SK-N-SH treated with all-trans-retinoic acid at 6 μM for 48 hours (cell line): ENCODE measurements around the gene CDK2.

Experiments used
- ATAC-seq: fragments of 200-7000 bp; cut with Tn5 transposase; 3 replicates; pipeline ENCODE4 v1.9.1; 2020; ENCODE audit warnings: mild to moderate bottlenecking, moderate library complexity
- BACH2 ChIP-seq: fragments of 250-450 bp; sonication (Bioruptor Pico); IDR thresholded peaks from 2 replicates; pipeline ENCODE4 v1.9.0; 2021; ENCODE audit warnings: mild to moderate bottlenecking, borderline replicate concordance
- CSDC2 ChIP-seq: fragments of 250-450 bp; sonication (Bioruptor Pico); IDR thresholded peaks from 2 replicates; pipeline ENCODE4 v1.5.0; 2020; ENCODE audit warnings: mild to moderate bottlenecking, moderate library complexity
- CSRNP3 ChIP-seq: fragments of 250-450 bp; sonication (Bioruptor Pico); IDR thresholded peaks from 2 replicates; pipeline ENCODE4 v1.5.1; 2021; ENCODE audit warnings: mild to moderate bottlenecking, moderate library complexity
- ESRRG ChIP-seq: fragments of 250-450 bp; sonication (Bioruptor Pico); IDR thresholded peaks from 2 replicates; pipeline ENCODE4 v1.6.1; 2021; ENCODE audit warnings: mild to moderate bottlenecking
- GLIS3 ChIP-seq: fragments of 250-450 bp; sonication (Bioruptor Pico); IDR thresholded peaks from 2 replicates; pipeline ENCODE4 v1.5.0; 2020; ENCODE audit warnings: mild to moderate bottlenecking, moderate library complexity
- ISL1 ChIP-seq: fragments of 250-450 bp; sonication (Bioruptor Pico); IDR thresholded peaks from 2 replicates; pipeline ENCODE4 v2.1.2; 2022; ENCODE audit warnings: mild to moderate bottlenecking, moderate library complexity
- OSR1 ChIP-seq: fragments of 250-450 bp; sonication (Bioruptor Pico); IDR thresholded peaks from 2 replicates; pipeline ENCODE4 v1.8.0; 2022; ENCODE audit warnings: moderate library complexity, mild to moderate bottlenecking, inconsistent platforms
- PATZ1 ChIP-seq: fragments of 250-450 bp; sonication (Bioruptor Pico); IDR thresholded peaks from 2 replicates; pipeline ENCODE4 v1.8.0; 2020; ENCODE audit warnings: mild to moderate bottlenecking, moderate library complexity, borderline replicate concordance
- PPARA ChIP-seq: fragments of 250-450 bp; sonication (Bioruptor Pico); IDR thresholded peaks from 2 replicates; pipeline ENCODE4 v1.5.0; 2020; ENCODE audit warnings: mild to moderate bottlenecking, borderline replicate concordance
- RARB ChIP-seq: fragments of 250-450 bp; sonication (Bioruptor Pico); IDR thresholded peaks from 2 replicates; pipeline ENCODE4 v1.8.0; 2021; ENCODE audit warnings: mild to moderate bottlenecking, moderate library complexity
- SNAI2 ChIP-seq: fragments of 250-450 bp; sonication (Bioruptor Pico); IDR thresholded peaks from 2 replicates; pipeline ENCODE4 v1.5.0; 2020; ENCODE audit warnings: mild to moderate bottlenecking, moderate library complexity
- TCF4 ChIP-seq: fragments of 250-450 bp; sonication (Bioruptor Pico); IDR thresholded peaks from 2 replicates; pipeline ENCODE4 v1.8.0; 2021; ENCODE audit warnings: mild to moderate bottlenecking, moderate library complexity, borderline replicate concordance
- TOX ChIP-seq: fragments of 250-450 bp; sonication (Bioruptor Pico); IDR thresholded peaks from 2 replicates; pipeline ENCODE4 v1.8.0; 2021; ENCODE audit warnings: mild to moderate bottlenecking, moderate library complexity, borderline replicate concordance
- TSHZ2 ChIP-seq: fragments of 250-450 bp; sonication (Bioruptor Pico); IDR thresholded peaks from 2 replicates; pipeline ENCODE4 v1.5.0; 2020; ENCODE audit warnings: mild to moderate bottlenecking, moderate library complexity
- ZC3H10 ChIP-seq: fragments of 250-450 bp; sonication (Bioruptor Pico); IDR thresholded peaks from 2 replicates; pipeline ENCODE4 v1.5.1; 2021; ENCODE audit warnings: mild to moderate bottlenecking, moderate library complexity
- ZFP3 ChIP-seq: fragments of 250-450 bp; sonication (Bioruptor Pico); IDR thresholded peaks from 2 replicates; pipeline ENCODE4 v1.5.0; 2020; ENCODE audit warnings: mild to moderate bottlenecking, moderate library complexity
- ZFP30 ChIP-seq: fragments of 450-650 bp; formaldehyde crosslinking; IDR thresholded peaks from 2 replicates; pipeline ENCODE4 v1.5.0; 2022; ENCODE audit warnings: mild to moderate bottlenecking, moderate library complexity
- ZNF565 ChIP-seq: fragments of 450-650 bp; formaldehyde crosslinking; conservative IDR thresholded peaks from 2 replicates; pipeline ENCODE4 v1.5.0; 2020; ENCODE audit warnings: low read depth, mild to moderate bottlenecking, moderate library complexity
- ZNF70 ChIP-seq: fragments of 450-650 bp; formaldehyde crosslinking; IDR thresholded peaks from 2 replicates; pipeline ENCODE4 v1.5.0; 2020; ENCODE audit warnings: mild to moderate bottlenecking, moderate library complexity
- ZNF8 ChIP-seq: fragments of 450-650 bp; formaldehyde crosslinking; IDR thresholded peaks from 2 replicates; pipeline ENCODE4 v1.5.0; 2020; ENCODE audit warnings: mild to moderate bottlenecking, moderate library complexity
- TF ChIP-seq, protein P1 (sequence below): fragments of 250-450 bp; sonication (Bioruptor Pico); IDR thresholded peaks from 2 replicates; pipeline ENCODE4 v1.5.1; 2020; ENCODE audit warnings: low read depth, mild to moderate bottlenecking, moderate library complexity
- TF ChIP-seq, protein P2 (sequence below): fragments of 250-450 bp; sonication (Bioruptor Pico); IDR thresholded peaks from 2 replicates; pipeline ENCODE4 v1.8.0; 2021; ENCODE audit warnings: low read depth, mild to moderate bottlenecking, moderate library complexity, borderline replicate concordance

The CDK2 gene

DNA sequence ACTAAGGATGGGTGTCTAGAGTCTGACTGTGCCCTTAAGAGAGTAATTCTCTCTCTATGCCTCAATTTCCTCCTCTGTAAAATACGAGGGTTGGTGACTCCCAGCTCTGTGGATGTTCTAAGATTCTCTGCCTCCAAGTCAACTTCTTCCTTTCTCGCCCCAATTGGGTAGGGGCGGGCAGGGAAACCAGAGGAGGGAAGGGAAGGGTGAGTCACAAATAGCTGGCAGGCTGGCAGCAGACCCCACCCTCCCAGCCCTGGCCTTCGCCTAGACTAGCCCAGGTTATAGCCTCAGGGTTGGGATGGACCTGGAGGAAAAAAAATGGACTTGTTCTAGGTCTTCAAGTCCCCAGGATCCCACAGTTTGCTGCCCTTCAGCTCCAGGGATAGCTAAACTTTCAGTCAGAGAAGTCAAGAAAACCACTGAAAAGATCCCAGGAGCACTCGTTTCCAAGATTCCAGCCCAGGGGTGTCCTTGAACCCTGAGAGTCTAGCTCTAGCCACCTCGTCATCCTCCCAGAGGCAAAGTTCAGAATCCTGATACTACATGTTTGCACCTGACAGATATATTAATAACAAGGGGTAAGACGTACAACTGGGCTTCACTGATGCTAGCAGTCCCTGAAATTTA, 33.3 kb upstream of the CDK2 start:
- peak; percentile 10; the same call in 2 of the 3 replicates for ATAC-seq
- TF ChIP-seq TSHZ2 (CRISPR knock-in tag) (no peak), CSRNP3 (no peak), SNAI2 (CRISPR knock-in tag) (no peak), BACH2 (CRISPR knock-in tag) (no peak), RARB (CRISPR knock-in tag) (no peak), ZFP30 (CRISPR knock-in tag) (no peak), ZC3H10 (no peak), ZNF565 (CRISPR knock-in tag) (no peak), CSDC2 (CRISPR knock-in tag) (no peak), PATZ1 (CRISPR knock-in tag) (no peak), GLIS3 (no peak), ESRRG (CRISPR knock-in tag) (no peak), OSR1 (CRISPR knock-in tag) (no peak)
- TF ChIP-seq, protein P1, sequence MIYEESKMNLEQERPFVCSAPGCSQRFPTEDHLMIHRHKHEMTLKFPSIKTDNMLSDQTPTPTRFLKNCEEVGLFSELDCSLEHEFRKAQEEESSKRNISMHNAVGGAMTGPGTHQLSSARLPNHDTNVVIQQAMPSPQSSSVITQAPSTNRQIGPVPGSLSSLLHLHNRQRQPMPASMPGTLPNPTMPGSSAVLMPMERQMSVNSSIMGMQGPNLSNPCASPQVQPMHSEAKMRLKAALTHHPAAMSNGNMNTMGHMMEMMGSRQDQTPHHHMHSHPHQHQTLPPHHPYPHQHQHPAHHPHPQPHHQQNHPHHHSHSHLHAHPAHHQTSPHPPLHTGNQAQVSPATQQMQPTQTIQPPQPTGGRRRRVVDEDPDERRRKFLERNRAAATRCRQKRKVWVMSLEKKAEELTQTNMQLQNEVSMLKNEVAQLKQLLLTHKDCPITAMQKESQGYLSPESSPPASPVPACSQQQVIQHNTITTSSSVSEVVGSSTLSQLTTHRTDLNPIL (CRISPR knock-in tag): no peak
- TF ChIP-seq, protein P2, sequence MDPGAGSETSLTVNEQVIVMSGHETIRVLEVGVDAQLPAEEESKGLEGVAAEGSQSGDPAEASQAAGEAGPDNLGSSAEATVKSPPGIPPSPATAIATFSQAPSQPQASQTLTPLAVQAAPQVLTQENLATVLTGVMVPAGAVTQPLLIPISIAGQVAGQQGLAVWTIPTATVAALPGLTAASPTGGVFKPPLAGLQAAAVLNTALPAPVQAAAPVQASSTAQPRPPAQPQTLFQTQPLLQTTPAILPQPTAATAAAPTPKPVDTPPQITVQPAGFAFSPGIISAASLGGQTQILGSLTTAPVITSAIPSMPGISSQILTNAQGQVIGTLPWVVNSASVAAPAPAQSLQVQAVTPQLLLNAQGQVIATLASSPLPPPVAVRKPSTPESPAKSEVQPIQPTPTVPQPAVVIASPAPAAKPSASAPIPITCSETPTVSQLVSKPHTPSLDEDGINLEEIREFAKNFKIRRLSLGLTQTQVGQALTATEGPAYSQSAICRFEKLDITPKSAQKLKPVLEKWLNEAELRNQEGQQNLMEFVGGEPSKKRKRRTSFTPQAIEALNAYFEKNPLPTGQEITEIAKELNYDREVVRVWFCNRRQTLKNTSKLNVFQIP (CRISPR knock-in tag): no peak

DNA sequence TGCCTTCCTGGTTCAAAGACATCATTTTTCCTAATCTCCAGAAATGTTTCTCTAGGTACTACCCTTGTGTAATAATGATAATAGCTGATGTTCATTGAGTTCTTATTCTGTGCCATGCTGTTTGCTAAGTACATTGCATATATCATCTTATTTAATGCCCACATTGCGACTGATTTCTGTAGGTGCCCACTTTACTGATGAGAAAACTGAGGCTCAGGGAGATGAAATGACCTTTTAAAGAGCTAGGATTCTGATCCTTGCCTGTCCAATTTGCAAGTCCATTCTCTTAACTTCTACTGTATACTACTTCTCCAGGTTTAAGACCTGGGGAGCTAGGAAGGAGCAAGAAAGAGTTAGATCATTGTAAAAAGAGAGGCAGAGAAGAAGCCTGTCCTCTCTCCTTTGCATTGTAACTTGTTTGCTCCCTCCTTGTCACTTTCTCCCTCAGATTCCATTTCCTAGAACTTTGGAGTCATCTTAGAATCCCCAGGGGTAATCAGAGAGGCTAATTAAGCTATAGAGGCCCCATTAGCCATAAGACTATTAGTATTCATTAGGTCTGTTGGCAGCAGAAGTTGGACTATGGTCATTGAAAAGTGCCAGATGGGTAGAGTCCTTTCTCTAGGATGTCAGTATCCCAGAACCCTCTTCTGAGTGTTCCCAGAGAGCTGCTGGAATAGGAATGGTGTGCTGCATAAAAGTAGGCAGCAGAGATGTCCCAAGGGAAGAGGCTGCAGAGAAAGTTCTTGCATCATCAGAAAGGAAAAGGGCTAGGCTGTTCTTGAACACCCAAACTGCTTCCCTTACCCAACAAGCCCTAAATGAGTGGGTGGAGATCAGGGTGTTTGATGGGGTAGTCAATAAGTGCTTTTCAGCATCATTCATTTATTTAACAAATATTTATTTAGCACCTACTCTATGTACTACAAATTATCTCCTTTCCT, 32.6 kb upstream of the CDK2 start:
- no peak for ATAC-seq
- TF ChIP-seq SNAI2 (CRISPR knock-in tag) (no peak), CSDC2 (CRISPR knock-in tag) (no peak), TCF4 (CRISPR knock-in tag) (no peak), TOX (no peak), PATZ1 (CRISPR knock-in tag) (no peak), ZNF8 (no peak), RARB (CRISPR knock-in tag) (no peak), GLIS3 (no peak), ESRRG (CRISPR knock-in tag) (no peak), ISL1 (CRISPR knock-in tag) (no peak), ZFP3 (CRISPR knock-in tag) (no peak), CSRNP3 (no peak), ZNF70 (CRISPR knock-in tag) (no peak), PPARA (CRISPR knock-in tag) (no peak)
- TF ChIP-seq, protein P2 (CRISPR knock-in tag): no peak
